K562 (cell line): Measurements from ENCODE around the gene RUSC1. TPM values are rescaled to one million over a fixed set of nuclear protein-coding genes. Genes with fewer than 3 reads are reported as not detected.

Experiments
- ATAC-seq: fragments of 200-7000 bp; cut with Tn5 transposase; 3 replicates; pipeline ENCODE4 v1.9.1; 2020; ENCODE audit warnings: moderate library complexity
- BruUV-seq: library from RNA; stranded (reverse); fragments of 400-500 nt; replicated peaks from 2 replicates; lab custom pipeline; 2021; lab: Mats Ljungman, UMichigan
- CTCF ChIA-PET: fragments of 300-600 bp; formaldehyde crosslinking; extraction: SDS; loops from one replicate; lab custom pipeline; 2021; ENCODE audit warnings: low intra/inter-chr PET ratio; lab: Yijun Ruan, JAX
- POLR2A ChIA-PET: fragments of 300-600, 350-650 bp; sonication (Branson Sonifier 250); formaldehyde crosslinking; extraction: SDS; loops from one replicate; lab custom pipeline; 2021; ENCODE audit warnings: antibody characterized with exemption, inconsistent platforms; lab: Yijun Ruan, JAX
- DNase-seq, 4 experiments: peaks; one replicate each; pipeline versions ENCODE4 v3.0.0 to v3.0.0-alpha.2; 2011 to 2018; ENCODE audit warnings: low spot score in 3 of 4, mixed read lengths in 3 of 4; ENCODE audit errors: extremely low read depth in 1 of 4
- FAIRE-seq: peaks from 2 replicates; lab custom pipeline; 2011; peaks lifted over from hg19 to GRCh38; lab: Jason Lieb, UNC
- H2AFZ ChIP-seq: 2 replicates; pipeline ENCODE4 v1.6.0; 2011; ENCODE audit warnings: low read depth, low read length, control low read depth, inconsistent platforms
- H3K27ac ChIP-seq: fragments of 200-600 bp; 3 replicates; pipeline ENCODE4 v1.8.0; 2011; ENCODE audit warnings: low read depth, mild to moderate bottlenecking, control low read depth, inconsistent platforms, low read length, moderate library complexity, mixed read lengths; ENCODE audit errors: extremely low read depth
- H3K27me3 ChIP-seq, 2 experiments: fragments of 300-600 bp in 1 of 2; 2 replicates in 1 of 2; 3 replicates in 1 of 2; pipeline versions ENCODE4 v1.6.0 to v1.8.0; 2011; ENCODE audit warnings: inconsistent platforms in 2 of 2, low read length in 2 of 2, mild to moderate bottlenecking in 1 of 2, mixed read lengths in 1 of 2, moderate library complexity in 1 of 2; ENCODE audit not compliant: control insufficient read depth in 2 of 2, insufficient read depth in 2 of 2
- H3K36me3 ChIP-seq: fragments of 300-600 bp; 3 replicates; pipeline ENCODE4 v1.8.0; 2011; ENCODE audit warnings: mild to moderate bottlenecking, low read length, inconsistent platforms; ENCODE audit not compliant: control insufficient read depth, insufficient read depth
- H3K4me1 ChIP-seq, 2 experiments: fragments of 200-600 bp in 1 of 2; replicated peaks in 1 of 2; 2 replicates in 1 of 2; 3 replicates in 1 of 2; pipeline versions ENCODE4 v1.5.1 to v1.8.0; 2011; ENCODE audit warnings: inconsistent platforms in 2 of 2, low read length in 2 of 2, mild to moderate bottlenecking in 1 of 2, mixed read lengths in 1 of 2, moderate library complexity in 1 of 2; ENCODE audit not compliant: control insufficient read depth in 2 of 2, insufficient read depth in 2 of 2
- H3K4me2 ChIP-seq: 2 replicates; pipeline ENCODE4 v1.6.1; 2011; ENCODE audit warnings: low read length, control low read depth, inconsistent platforms, mixed read lengths; ENCODE audit not compliant: insufficient read depth
- H3K4me3 ChIP-seq: fragments of 200-600 bp; sonication (generic), shearing (Covaris generic); 2 replicates; pipeline ENCODE4 v1.5.1; 2016; ENCODE audit warnings: control low read depth, inconsistent platforms
- H3K79me2 ChIP-seq: fragments of 200-600 bp; 3 replicates; pipeline ENCODE4 v1.8.0; 2011; ENCODE audit warnings: low read length, inconsistent platforms; ENCODE audit not compliant: control insufficient read depth, insufficient read depth
- H3K9ac ChIP-seq, 2 experiments: 2 replicates each; pipeline versions ENCODE4 v1.6.0 to v1.6.1; 2011; ENCODE audit warnings: low read depth in 2 of 2, low read length in 2 of 2, control low read depth in 1 of 2, inconsistent platforms in 1 of 2, mild to moderate bottlenecking in 1 of 2, mixed read lengths in 1 of 2; ENCODE audit not compliant: insufficient read depth in 1 of 2
- H3K9me1 ChIP-seq: one replicate; pipeline ENCODE4 v1.6.0; 2011; ENCODE audit warnings: inconsistent platforms, mild to moderate bottlenecking, low read length, moderate library complexity; ENCODE audit not compliant: control insufficient read depth, insufficient read depth
- H3K9me3 ChIP-seq: replicated peaks from 2 replicates; pipeline ENCODE4 v1.5.1; 2011; ENCODE audit warnings: low read depth, low read length, inconsistent platforms; ENCODE audit not compliant: control insufficient read depth, insufficient read depth
- H4K20me1 ChIP-seq: replicated peaks from 2 replicates; pipeline ENCODE4 v1.6.1; 2011; ENCODE audit warnings: low read length, inconsistent platforms, mixed read lengths; ENCODE audit not compliant: control insufficient read depth, insufficient read depth
- ERF ChIP-seq: fragments of 450-650 bp; formaldehyde crosslinking; IDR thresholded peaks from 2 replicates; pipeline ENCODE4 v1.4.0; 2020; ENCODE audit warnings: mild to moderate bottlenecking, mixed read lengths
- FOXK1 ChIP-seq: sonication (generic); formaldehyde crosslinking; IDR thresholded peaks from 2 replicates; pipeline ENCODE4 v1.8.0; 2022; ENCODE audit warnings: missing genetic modification reagents, mild to moderate bottlenecking, borderline replicate concordance
- GABPB2 ChIP-seq: fragments of 250-450 bp; sonication (Bioruptor Pico); conservative IDR thresholded peaks from 2 replicates; pipeline ENCODE4 v1.5.1; 2021; ENCODE audit warnings: mild to moderate bottlenecking
- MCM3 ChIP-seq: fragments of 450-650 bp; IDR thresholded peaks from 2 replicates; pipeline ENCODE4 v1.6.1; 2016
- MCM5 ChIP-seq: fragments of 450-650 bp; IDR thresholded peaks from 2 replicates; pipeline ENCODE4 v1.6.1; 2016; ENCODE audit warnings: low read depth
- NFIC ChIP-seq: fragments of 450-650 bp; IDR thresholded peaks from 2 replicates; pipeline ENCODE4 v1.6.1; 2017; ENCODE audit warnings: mild to moderate bottlenecking, inconsistent platforms
- NR2C1 ChIP-seq, 2 experiments: fragments of 450-650 bp; IDR thresholded peaks; 2 replicates each; pipeline ENCODE4 v1.6.1; 2017; ENCODE audit warnings: mild to moderate bottlenecking in 2 of 2, antibody characterized with exemption in 1 of 2, inconsistent platforms in 1 of 2, missing compliant biosample characterization in 1 of 2, missing genetic modification characterization in 1 of 2
- PHF21A ChIP-seq: fragments of 450-650 bp; IDR thresholded peaks from 2 replicates; pipeline ENCODE4 v1.6.1; 2017; ENCODE audit warnings: low read depth, borderline replicate concordance
- TOE1 ChIP-seq, 2 experiments: fragments of 450-650 bp in 1 of 2; sonication (generic) in 1 of 2; formaldehyde crosslinking in 1 of 2; IDR thresholded peaks; 2 replicates each; pipeline versions ENCODE4 v1.7.1 to v1.8.0; 2016 to 2022; ENCODE audit warnings: borderline replicate concordance in 2 of 2, mild to moderate bottlenecking in 2 of 2, antibody characterized with exemption in 1 of 2, inconsistent platforms in 1 of 2, low read depth in 1 of 2, missing genetic modification reagents in 1 of 2, moderate library complexity in 1 of 2
- ZBTB34 ChIP-seq: fragments of 250-450 bp; sonication (Bioruptor Pico); IDR thresholded peaks from 2 replicates; pipeline ENCODE4 v1.8.0; 2021; ENCODE audit warnings: mild to moderate bottlenecking, moderate library complexity
- ZNF224 ChIP-seq: sonication (generic); formaldehyde crosslinking; IDR thresholded peaks from 2 replicates; pipeline ENCODE4 v1.8.0; 2022; ENCODE audit warnings: mild to moderate bottlenecking, missing genetic modification reagents
- ZNF263 ChIP-seq: sonication (generic); formaldehyde crosslinking; IDR thresholded peaks from 2 replicates; pipeline ENCODE4 v1.8.0; 2022; ENCODE audit warnings: mild to moderate bottlenecking, missing genetic modification reagents, borderline replicate concordance
- WGBS: fragments of 100-300 bp; shearing (Covaris generic); methylation state at CpG from one replicate; pipeline ENCODE4 v1.1.6; 2016; ENCODE audit warnings: low coverage, mixed read lengths; ENCODE audit not compliant: insufficient coverage; ENCODE audit errors: missing lambda C conversion rate; 5-methylcytosine and 5-hydroxymethylcytosine counted together
- in situ Hi-C: fragments of 300-500 bp; cut with MboI; formaldehyde crosslinking; loops from 4 replicates; pipeline ENCODE4 v1.15.0; 2018; ENCODE audit warnings: inconsistent platforms, mixed read lengths
- intact Hi-C: fragments of 100-400 bp; cut with micrococcal nuclease; formaldehyde crosslinking; loops from 2 replicates; pipeline ENCODE4 v1.14.2; 2022
- polyA plus RNA-seq, 8 experiments: library from polyadenylated mRNA; depleted of rRNA in 4 of 8; stranded (reverse) in 5 of 8; unstranded in 3 of 8; fragments of >200 nt; fragmentation: Nextera tagmentation in 2 of 8; fragmentation: Illumina TruSeq in 1 of 8; extraction: Ambion mirVana in 2 of 8; extraction: Trizol in 1 of 8; gene quantifications; 2 replicates each; pipeline versions ENCODE4 v1.2.1 to v1.2.3, GENCODE V29; 2011 to 2014; ENCODE audit warnings: inconsistent platforms in 1 of 8, missing spikeins in 1 of 8
- total RNA-seq, 7 experiments: library from RNA; depleted of rRNA in 6 of 7; stranded (reverse); fragments of >200 nt in 6 of 7; fragmentation: Illumina TruSeq in 2 of 7; extraction: Trizol in 2 of 7; gene quantifications; 2 replicates each; pipeline versions ENCODE4 v1.2.1 to v1.2.3, GENCODE V29; 2011 to 2021; ENCODE audit warnings: low replicate concordance in 1 of 7
- TF ChIP-seq, protein P1 (sequence below): fragments of 250-450 bp; sonication (Bioruptor Pico); IDR thresholded peaks from 2 replicates; pipeline ENCODE4 v1.4.0; 2020; ENCODE audit warnings: mild to moderate bottlenecking
- TF ChIP-seq, protein P2 (sequence below): fragments of 450-650 bp; formaldehyde crosslinking; IDR thresholded peaks from 2 replicates; pipeline ENCODE4 v1.4.0; 2020; ENCODE audit warnings: mild to moderate bottlenecking, moderate library complexity

The RUSC1 gene
- total and polyA plus RNA-seq, 9 of the 15 experiments (the other 6 are each of a cell fraction or from before 2014, with no cell fraction given): 5.7 to 68.3 (median 33.6) TPM

DNA sequence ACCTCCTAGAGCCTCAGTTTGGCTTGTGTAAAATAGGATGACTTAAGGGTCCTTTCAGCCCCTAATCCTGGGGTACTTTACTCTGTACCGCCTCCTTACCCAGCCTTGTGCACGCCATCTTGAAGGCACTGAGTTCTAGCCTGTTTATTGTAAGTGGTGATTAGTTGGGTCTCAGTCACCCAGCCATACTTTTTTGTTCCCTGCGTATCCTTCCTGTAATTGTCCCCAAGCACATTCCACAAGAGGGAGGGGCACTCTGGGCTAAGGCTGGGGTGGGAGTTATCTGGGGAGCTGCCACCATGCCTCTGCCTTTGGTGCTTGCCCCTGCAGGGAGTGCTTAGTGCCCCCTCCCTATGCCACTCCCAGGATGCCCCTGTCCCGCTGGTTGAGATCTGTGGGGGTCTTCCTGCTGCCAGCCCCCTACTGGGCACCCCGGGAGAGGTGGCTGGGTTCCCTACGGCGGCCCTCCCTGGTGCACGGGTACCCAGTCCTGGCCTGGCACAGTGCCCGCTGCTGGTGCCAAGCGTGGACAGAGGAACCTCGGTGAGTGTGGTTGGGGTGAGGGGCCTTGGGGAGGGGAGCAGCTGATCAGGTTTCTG is 11.2 kb upstream of the RUSC1 start:
- no TSS peak for BruUV-seq
- Histone ChIP-seq H3K4me1 (peaks cover 23 to 35% of the 10 kb centered on the region in 2 experiments; a peak in 4 of 5 replicates), H4K20me1 (0 out of 2 replicates have a peak, but pooled peaks cover 2% of the 10 kb centered on the region), H2AFZ (peak overlapping the region; percentile 50; the same call in 1 of the 2 replicates), H3K79me2 (peaks cover 46% of the 10 kb centered on the region), H3K9me3 (no peaks in the 10 kb centered on the region), H3K9me1 (no peaks in the 10 kb centered on the region), H3K27ac (peak overlapping the region; percentile 93), H3K36me3 (peaks cover 43% of the 10 kb centered on the region), H3K4me2 (peak overlapping the region; percentile 96), H3K4me3 (peak overlapping the region; percentile 75), H3K9ac (peak overlapping the region; percentile 95 to 96), H3K27me3 (no peaks in the 10 kb centered on the region)
- in situ Hi-C loops: loop anchor here (25.0 kb wide), 1 partner anchor 1428 kb away; the partner anchor contains the start of genes ISG20L2, METTL25B and MRPL24
- POLR2A ChIA-PET: interaction anchor here (1.1 kb wide), 1 partner anchor 11 kb away, joined by 4 read pairs; the partner anchor contains the start of gene RUSC1
- CTCF ChIA-PET: interaction anchor here (3.0 kb wide), 1 partner anchor 59 kb away, joined by 23 read pairs; no protein-coding TSS in a partner anchor
- intact Hi-C loops: loop anchor here (2.0 kb wide), 1 partner anchor 13 kb away; no protein-coding TSS in a partner anchor
- FAIRE-seq (peak; percentile 55), ATAC-seq (peak; percentile 11), DNase-seq (peak; percentile 37 to 61 (median 54))
- WGBS: 2% methylated on average over 8 of the region's 11 CpGs
- no peak for TF ChIP-seq MCM3
- TF ChIP-seq ERF (CRISPR knock-in tag): no peak
- no peak for TF ChIP-seq ZBTB34 (CRISPR knock-in tag)
- TF ChIP-seq, protein P1, sequence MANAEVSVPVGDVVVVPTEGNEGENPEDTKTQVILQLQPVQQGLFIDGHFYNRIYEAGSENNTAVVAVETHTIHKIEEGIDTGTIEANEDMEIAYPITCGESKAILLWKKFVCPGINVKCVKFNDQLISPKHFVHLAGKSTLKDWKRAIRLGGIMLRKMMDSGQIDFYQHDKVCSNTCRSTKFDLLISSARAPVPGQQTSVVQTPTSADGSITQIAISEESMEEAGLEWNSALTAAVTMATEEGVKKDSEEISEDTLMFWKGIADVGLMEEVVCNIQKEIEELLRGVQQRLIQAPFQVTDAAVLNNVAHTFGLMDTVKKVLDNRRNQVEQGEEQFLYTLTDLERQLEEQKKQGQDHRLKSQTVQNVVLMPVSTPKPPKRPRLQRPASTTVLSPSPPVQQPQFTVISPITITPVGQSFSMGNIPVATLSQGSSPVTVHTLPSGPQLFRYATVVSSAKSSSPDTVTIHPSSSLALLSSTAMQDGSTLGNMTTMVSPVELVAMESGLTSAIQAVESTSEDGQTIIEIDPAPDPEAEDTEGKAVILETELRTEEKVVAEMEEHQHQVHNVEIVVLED (CRISPR knock-in tag): no peak
- no peak for TF ChIP-seq TOE1 (IDR thresholded peaks at IDR 0.05; ENCODE audit: borderline replicate concordance)
- no peak for TF ChIP-seq TOE1 (CRISPR knock-in tag; IDR thresholded peaks at IDR 0.05; ENCODE audit: borderline replicate concordance, low read depth)
- TF ChIP-seq ZNF224 (CRISPR knock-in tag): no peak
- TF ChIP-seq PHF21A: no peak
- no peak for TF ChIP-seq GABPB2 (CRISPR knock-in tag)
- TF ChIP-seq ZNF263 (CRISPR knock-in tag): no peak
- TF ChIP-seq, protein P2, sequence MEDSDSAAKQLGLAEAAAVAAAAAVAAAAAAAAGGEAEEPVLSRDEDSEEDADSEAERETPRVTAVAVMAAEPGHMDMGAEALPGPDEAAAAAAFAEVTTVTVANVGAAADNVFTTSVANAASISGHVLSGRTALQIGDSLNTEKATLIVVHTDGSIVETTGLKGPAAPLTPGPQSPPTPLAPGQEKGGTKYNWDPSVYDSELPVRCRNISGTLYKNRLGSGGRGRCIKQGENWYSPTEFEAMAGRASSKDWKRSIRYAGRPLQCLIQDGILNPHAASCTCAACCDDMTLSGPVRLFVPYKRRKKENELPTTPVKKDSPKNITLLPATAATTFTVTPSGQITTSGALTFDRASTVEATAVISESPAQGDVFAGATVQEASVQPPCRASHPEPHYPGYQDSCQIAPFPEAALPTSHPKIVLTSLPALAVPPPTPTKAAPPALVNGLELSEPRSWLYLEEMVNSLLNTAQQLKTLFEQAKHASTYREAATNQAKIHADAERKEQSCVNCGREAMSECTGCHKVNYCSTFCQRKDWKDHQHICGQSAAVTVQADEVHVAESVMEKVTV (CRISPR knock-in tag): no peak
- no peak for TF ChIP-seq NR2C1 (IDR thresholded peaks at IDR 0.05)
- TF ChIP-seq NR2C1 (tag; IDR thresholded peaks at IDR 0.05): no peak
- peak; percentile 54 for TF ChIP-seq NFIC
- no peak for TF ChIP-seq MCM5
- TF ChIP-seq FOXK1 (CRISPR knock-in tag): no peak
